WTC11 (cell line): ENCODE results near the gene SMURF1. TPM values are rescaled to one million over a fixed set of nuclear protein-coding genes. Genes with fewer than 3 reads are reported as not detected.

Experiments
- ATAC-seq: fragments of 200-7000 bp; cut with Tn5 transposase; 2 replicates; pipeline ENCODE4 v1.10.0; 2021; ENCODE audit warnings: mild to moderate bottlenecking, moderate library complexity
- CTCF ChIA-PET: fragments of 300-600 bp; sonication (Branson Sonifier 250); formaldehyde crosslinking; loops from one replicate; lab custom pipeline; 2021; ENCODE audit warnings: antibody characterized with exemption; lab: Charles Lee
- POLR2A ChIA-PET: fragments of 350-600 bp; sonication (Branson Sonifier 250); formaldehyde crosslinking; loops from one replicate; lab custom pipeline; 2021; ENCODE audit warnings: antibody characterized with exemption; lab: Charles Lee
- DNase-seq: peaks from one replicate; pipeline ENCODE4 v3.0.0; 2021; ENCODE audit warnings: low spot score
- H3K27ac Mint-ChIP-seq: 2 replicates; pipeline ENCODE4 v1.8.0; 2021; ENCODE audit warnings: mixed read lengths
- H3K27me3 Mint-ChIP-seq: 2 replicates; pipeline ENCODE4 v1.8.0; 2021; ENCODE audit warnings: low read depth, mild to moderate bottlenecking, moderate library complexity, mixed read lengths
- H3K36me3 Mint-ChIP-seq: 2 replicates; pipeline ENCODE4 v1.8.0; 2021; ENCODE audit warnings: mixed read lengths
- H3K4me1 Mint-ChIP-seq: 2 replicates; pipeline ENCODE4 v1.8.0; 2022; ENCODE audit warnings: mixed read lengths
- H3K4me3 Mint-ChIP-seq: 2 replicates; pipeline ENCODE4 v1.8.0; 2021; ENCODE audit warnings: mild to moderate bottlenecking, moderate library complexity, mixed read lengths
- H3K9me3 Mint-ChIP-seq: 2 replicates; pipeline ENCODE4 v1.8.0; 2021; ENCODE audit warnings: mixed read lengths
- AFF4 ChIP-seq: sonication (generic); formaldehyde crosslinking; IDR thresholded peaks from 2 replicates; pipeline ENCODE4 v1.8.1; 2023; ENCODE audit warnings: mild to moderate bottlenecking, missing genetic modification reagents, borderline replicate concordance
- ATF6 ChIP-seq: sonication (generic); formaldehyde crosslinking; IDR thresholded peaks from 2 replicates; pipeline ENCODE4 v1.8.1; 2023; ENCODE audit warnings: mild to moderate bottlenecking, missing genetic modification reagents
- CREM ChIP-seq: sonication (generic); formaldehyde crosslinking; IDR thresholded peaks from 2 replicates; pipeline ENCODE4 v1.8.1; 2022; ENCODE audit warnings: mild to moderate bottlenecking, missing genetic modification reagents, moderate library complexity
- E2F5 ChIP-seq: sonication (generic); formaldehyde crosslinking; IDR thresholded peaks from 2 replicates; pipeline ENCODE4 v1.8.1; 2022; ENCODE audit warnings: mild to moderate bottlenecking, moderate library complexity, missing genetic modification reagents
- ETV6 ChIP-seq: sonication (generic); formaldehyde crosslinking; IDR thresholded peaks from 2 replicates; pipeline ENCODE4 v1.8.1; 2022; ENCODE audit warnings: mild to moderate bottlenecking, missing genetic modification reagents
- GABPB1 ChIP-seq: sonication (generic); formaldehyde crosslinking; IDR thresholded peaks from 2 replicates; pipeline ENCODE4 v1.8.1; 2023; ENCODE audit warnings: mild to moderate bottlenecking, missing genetic modification reagents
- KAT7 ChIP-seq: sonication (generic); formaldehyde crosslinking; IDR thresholded peaks from 2 replicates; pipeline ENCODE4 v1.8.1; 2023; ENCODE audit warnings: missing genetic modification reagents, mild to moderate bottlenecking, borderline replicate concordance
- NFATC4 ChIP-seq: fragments of 250-450 bp; sonication (Bioruptor Pico); IDR thresholded peaks from 2 replicates; pipeline ENCODE4 v1.9.0; 2021; ENCODE audit warnings: mild to moderate bottlenecking
- NR2C2 ChIP-seq: sonication (generic); formaldehyde crosslinking; IDR thresholded peaks from 2 replicates; pipeline ENCODE4 v1.8.0; 2022; ENCODE audit warnings: mild to moderate bottlenecking, missing genetic modification reagents
- PRDM15 ChIP-seq: sonication (generic); formaldehyde crosslinking; IDR thresholded peaks from 2 replicates; pipeline ENCODE4 v1.8.0; 2022; ENCODE audit warnings: missing genetic modification reagents
- SOX15 ChIP-seq: fragments of 250-450 bp; sonication (Bioruptor Pico); IDR thresholded peaks from 2 replicates; pipeline ENCODE4 v1.9.0; 2021; ENCODE audit warnings: mild to moderate bottlenecking
- TCF7 ChIP-seq: sonication (generic); formaldehyde crosslinking; IDR thresholded peaks from 2 replicates; pipeline ENCODE4 v1.8.0; 2022; ENCODE audit warnings: mild to moderate bottlenecking, low read depth, missing genetic modification reagents, moderate library complexity
- ZBTB21 ChIP-seq: sonication (generic); formaldehyde crosslinking; IDR thresholded peaks from 2 replicates; pipeline ENCODE4 v1.8.1; 2023; ENCODE audit warnings: mild to moderate bottlenecking, missing genetic modification reagents, borderline replicate concordance
- ZBTB43 ChIP-seq: sonication (generic); formaldehyde crosslinking; IDR thresholded peaks from 2 replicates; pipeline ENCODE4 v1.8.1; 2023; ENCODE audit warnings: mild to moderate bottlenecking, missing genetic modification reagents
- ZNF425 ChIP-seq: fragments of 250-450 bp; sonication (Bioruptor Pico); conservative IDR thresholded peaks from 2 replicates; pipeline ENCODE4 v1.9.0; 2021; ENCODE audit warnings: mild to moderate bottlenecking
- ZNF532 ChIP-seq: fragments of 250-450 bp; sonication (Bioruptor Pico); IDR thresholded peaks from 2 replicates; pipeline ENCODE4 v1.9.0; 2021; ENCODE audit warnings: mild to moderate bottlenecking, borderline replicate concordance
- total RNA-seq: library from RNA; stranded (reverse); gene quantifications from 3 replicates; pipeline ENCODE4 v1.2.3, GENCODE V29; 2021

SMURF1 gene
- total RNA-seq, 1 experiment from 2014 or later: 23.2 TPM

- H3K9me3 Mint-ChIP-seq: peaks cover 5% of the 10 kb centered on the region
- TF ChIP-seq ZNF425 (CRISPR knock-in tag) (no peak), SOX15 (CRISPR knock-in tag) (no peak), NR2C2 (CRISPR knock-in tag) (no peak), AFF4 (CRISPR knock-in tag) (no peak), KAT7 (CRISPR knock-in tag) (no peak), GABPB1 (no peak), NFATC4 (no peak), TCF7 (CRISPR knock-in tag) (no peak), ZBTB21 (CRISPR knock-in tag) (no peak), ZNF532 (CRISPR knock-in tag) (no peak), ZBTB43 (CRISPR knock-in tag) (no peak), PRDM15 (CRISPR knock-in tag) (no peak), CREM (no peak), E2F5 (CRISPR knock-in tag) (no peak), ATF6 (CRISPR knock-in tag) (no peak), ETV6 (CRISPR knock-in tag) (no peak)
- TF ChIP-seq, all 79 proteins: peak for 0
- peaks cover 3% of the 10 kb centered on the region; the same call in 1 of the 2 replicates for H3K4me1 Mint-ChIP-seq
- ChIA-PET POLR2A (interaction anchor here (0.7 kb wide), 1 partner anchor 56 kb away, joined by 5 read pairs; no protein-coding TSS in a partner anchor), CTCF (no interaction called here)
- H3K36me3 Mint-ChIP-seq: no peaks in the 10 kb centered on the region
- no peak overlapping the region for H3K4me3 Mint-ChIP-seq
- ATAC-seq (no peak), DNase-seq (no peak)
- no peaks in the 10 kb centered on the region for H3K27me3 Mint-ChIP-seq
- peak overlapping the region; percentile 63; the same call in 1 of the 2 replicates for H3K27ac Mint-ChIP-seq
Measured at GRCh38 chr7:99188221-99188620, 44.3 kb upstream of the SMURF1 start.
